ENCODE data around the gene TLR9.

GRCh38 chr3:52191663-52192062 is 33.8 kb downstream of the TLR9 start:
- TF ChIP-seq CTCF (IDR thresholded peaks at IDR 0.05) (no peak), POLR2A (IDR thresholded peaks at IDR 0.05) (no peak), POLR2AphosphoS5 (IDR thresholded peaks at IDR 0.05; ENCODE audit: insufficient read depth in 1 of 2, low read depth in 1 of 2) (no peak)

Data from vagina (tissue), 2 donors.